ENCODE measurements around the gene TTC8.

TTC8 gene

DNA sequence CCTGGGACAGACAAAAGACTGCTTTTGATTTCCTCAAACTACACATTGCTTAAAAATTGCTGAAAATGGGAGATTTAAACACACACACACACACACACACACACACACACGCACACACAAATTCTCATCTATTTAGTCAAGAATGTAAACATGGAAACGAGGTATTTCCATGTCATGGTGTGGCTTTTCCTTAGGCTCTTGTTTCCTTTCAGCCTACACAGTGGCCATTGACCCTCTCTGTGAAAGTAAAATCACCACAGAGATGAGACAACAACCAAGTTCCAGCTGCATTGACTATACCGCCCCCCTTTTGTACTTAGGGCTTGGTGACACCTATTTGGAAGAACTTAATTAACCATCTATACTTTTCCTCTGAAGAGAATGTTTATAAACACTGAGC lies 41.9 kb downstream of the TTC8 start:
- DNase-seq (ENCODE audit: low read depth, low spot score) = no peak

DNA sequence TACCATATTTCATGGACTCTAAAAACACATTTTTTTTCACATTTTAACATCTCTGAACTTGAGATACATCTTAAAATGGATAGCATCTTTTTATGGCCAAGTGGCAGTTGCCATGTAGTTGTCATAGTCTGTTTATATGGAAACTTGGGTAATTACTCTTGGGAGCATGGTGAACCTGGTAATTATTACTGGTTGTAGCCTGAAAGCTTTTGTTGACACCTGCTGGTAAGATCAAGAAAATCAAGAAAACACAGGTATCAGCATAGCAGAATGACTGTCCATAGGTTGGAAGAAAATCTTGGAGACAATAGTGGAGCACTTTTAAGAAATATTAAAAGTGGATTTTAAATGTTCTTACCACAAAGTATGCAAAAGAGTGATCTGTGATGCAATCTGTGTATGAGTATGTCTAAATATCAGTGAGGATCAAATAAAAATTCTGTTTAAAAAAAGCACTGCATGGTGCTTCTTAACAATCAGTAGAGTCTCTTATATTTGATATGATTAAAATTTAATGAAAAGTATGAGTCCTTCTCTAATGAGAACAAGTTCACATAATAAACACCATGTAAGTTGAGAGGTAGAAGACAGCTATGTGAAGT lies 44.2 kb downstream of the TTC8 start:
- no peak for DNase-seq (ENCODE audit: low read depth, low spot score)

DNA sequence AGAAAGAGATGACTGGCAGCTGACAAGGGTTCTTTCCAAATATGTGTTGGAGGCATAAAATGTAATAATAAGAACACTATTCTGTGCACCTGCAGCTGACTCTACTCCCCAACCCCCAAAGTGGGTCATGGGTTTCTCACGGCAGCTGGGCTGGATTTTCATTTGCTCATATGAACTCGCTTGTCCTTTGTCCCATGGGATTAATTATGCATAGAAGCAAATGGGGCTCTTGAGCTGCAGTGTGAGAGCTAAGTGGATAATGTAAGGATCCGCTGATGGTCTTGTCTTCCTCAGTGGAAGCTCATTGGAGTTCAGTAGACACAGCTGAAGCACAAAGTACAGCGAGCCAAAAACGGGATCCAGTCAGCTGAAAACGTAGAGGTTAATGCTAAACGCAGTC lies 46.3 kb downstream of the TTC8 start:
- DNase-seq (ENCODE audit: low read depth, low spot score) = no peak

DNA sequence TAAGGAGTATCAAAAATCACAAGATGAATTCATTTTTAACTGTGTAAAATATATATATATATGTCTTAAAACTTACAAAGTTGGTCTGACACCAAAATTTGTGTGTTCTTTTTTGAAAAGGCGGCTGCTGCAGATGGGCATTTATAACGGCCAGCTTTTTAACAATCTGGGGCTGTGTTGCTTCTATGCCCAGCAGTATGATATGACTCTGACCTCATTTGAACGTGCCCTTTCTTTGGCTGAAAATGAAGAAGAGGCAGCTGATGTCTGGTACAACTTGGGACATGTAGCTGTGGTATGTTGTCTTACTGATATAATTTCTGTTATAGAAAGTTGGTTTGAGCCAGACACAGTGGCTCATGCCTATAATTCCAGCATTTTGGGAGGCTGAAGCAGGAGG lies 47.0 kb downstream of the TTC8 start:
- DNase-seq (ENCODE audit: low read depth, low spot score) = no peak

DNA sequence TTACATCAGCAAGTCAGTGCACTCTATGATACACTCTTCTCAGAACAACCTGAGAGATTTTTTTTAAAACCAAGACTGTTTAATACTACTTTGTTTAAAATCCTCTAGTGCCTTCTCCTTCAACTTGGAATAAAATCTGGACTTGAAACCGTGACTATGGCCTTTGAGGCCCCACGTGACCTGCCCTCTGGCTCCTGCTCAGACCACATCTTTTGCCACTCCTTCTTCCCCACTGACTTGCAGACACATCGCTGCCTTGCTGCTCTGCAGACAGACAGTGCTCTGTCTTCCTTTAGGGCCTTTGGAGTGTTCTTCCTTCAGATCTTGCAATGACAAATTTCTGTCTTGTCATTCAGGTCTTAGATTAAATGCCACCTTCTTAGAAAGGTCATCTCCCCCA lies 48.5 kb downstream of the TTC8 start:
- DNase-seq (ENCODE audit: low read depth, low spot score) = no peak

DNA sequence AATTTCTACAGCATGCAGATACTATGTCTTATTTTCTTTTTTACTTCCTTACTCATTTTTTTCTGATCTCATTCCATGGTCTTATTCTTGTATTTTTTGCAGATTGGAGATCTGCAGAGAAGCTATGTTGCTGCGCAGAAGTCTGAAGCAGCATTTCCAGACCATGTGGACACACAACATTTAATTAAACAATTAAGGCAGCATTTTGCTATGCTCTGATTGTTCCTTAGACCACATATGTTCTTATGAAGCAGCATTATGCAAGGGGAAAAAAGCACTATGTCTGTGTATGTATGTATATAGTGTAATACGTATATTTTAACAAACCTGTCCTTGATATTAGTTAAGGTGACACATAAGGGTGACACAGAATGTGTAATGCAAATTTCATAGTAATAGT lies 52.7 kb downstream of the TTC8 start:
- no peak for DNase-seq (ENCODE audit: low read depth, low spot score)

DNA sequence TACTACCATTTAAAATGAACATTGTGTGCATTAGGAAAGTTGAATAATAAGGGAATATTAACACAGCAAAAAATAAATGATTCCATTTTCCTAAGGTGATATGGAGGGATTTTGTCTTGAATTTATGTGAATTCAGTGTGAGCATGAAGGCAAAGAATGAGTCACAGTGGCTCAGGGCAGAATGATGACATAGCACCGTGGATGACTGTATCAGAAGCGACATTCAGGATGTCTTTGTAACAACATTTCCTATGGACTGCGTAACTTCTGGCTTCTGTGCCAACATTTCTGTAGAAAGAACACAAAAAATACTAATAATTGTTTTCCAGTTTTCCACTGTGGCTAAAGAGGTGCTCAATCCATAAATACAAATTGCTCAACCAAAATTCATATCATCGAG lies 54.6 kb downstream of the TTC8 start:
- no peak for DNase-seq (ENCODE audit: low read depth, low spot score)

DNA sequence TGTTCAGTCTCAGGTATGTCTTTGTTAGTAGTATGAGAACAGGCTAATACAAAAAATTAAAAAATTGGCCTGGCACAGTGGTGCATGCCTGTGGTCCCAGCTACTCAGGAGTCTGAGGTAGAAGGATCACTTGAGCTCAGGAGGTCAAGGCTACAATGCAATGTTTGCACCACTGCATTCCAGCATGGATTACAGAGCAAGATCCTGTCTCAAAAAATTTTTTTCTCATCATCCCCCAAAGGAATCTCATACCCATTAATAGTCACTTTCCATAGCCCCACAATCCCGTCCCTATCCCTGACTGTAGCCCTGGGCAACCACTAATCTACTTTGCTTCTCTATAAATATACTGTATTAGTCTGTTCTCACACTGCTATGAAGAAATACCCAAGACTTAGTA lies 57.8 kb downstream of the TTC8 start:
- no peak for DNase-seq (ENCODE audit: low read depth, low spot score)

DNA sequence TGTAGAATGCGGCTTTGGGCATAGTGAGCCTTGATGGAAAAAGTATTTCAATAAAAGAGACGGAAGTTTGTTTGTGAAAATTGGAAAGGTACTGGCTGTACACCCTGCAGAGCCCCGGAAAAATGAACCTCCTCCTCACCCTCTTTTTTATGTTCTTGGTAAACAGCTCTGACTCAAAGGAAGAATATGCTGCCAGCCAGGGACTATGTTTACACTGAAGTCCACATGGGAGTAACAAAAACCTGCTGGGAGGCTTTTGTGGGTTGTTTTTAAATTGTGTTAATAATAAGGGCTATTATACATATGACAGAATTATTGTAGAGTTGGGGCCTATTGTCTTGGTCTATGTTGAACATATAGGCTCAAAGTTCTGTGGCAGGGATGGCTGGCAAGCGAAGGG lies 70.7 kb downstream of the TTC8 start:
- DNase-seq (ENCODE audit: low read depth, low spot score) = no peak

DNA sequence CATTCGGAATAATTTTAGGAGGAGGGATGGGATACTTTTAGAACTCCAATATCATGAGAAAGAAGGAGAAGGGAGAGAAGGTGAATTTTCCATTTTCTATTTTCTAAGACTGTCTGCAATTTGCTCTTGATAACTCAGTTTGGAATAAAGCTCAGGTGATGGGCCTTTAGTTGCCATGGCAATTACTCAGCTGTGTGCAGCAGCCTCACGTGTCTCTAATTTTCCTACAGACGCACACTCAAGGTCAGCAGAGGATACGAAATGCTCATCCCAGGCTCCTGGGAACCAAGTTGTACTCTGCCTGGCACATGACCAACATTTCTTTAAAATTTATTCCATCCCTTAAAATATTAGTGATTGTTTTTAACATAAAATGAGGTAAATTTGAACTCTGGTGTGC lies 76.7 kb downstream of the TTC8 start:
- DNase-seq (ENCODE audit: low read depth, low spot score) = no peak

DNA sequence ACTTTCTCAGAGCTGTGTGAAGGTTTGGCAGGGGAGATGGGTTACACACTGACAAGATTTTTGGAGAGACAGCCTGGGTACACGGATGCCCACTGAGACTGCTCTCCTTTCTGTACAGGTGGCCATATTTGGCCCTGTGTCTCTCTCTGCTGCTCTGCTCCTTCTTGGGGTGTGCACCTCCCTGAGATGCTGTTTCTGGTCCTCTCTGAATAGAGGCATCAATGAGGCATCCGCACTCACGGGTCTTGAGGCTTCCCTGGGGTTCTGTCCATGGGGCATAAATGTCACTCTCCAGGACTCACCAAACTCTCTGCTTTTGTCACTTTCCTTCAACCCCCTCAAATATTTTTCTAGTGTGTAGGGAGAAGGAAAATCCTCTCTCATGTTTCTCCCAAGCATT lies 77.5 kb downstream of the TTC8 start:
- DNase-seq (ENCODE audit: low read depth, low spot score) = no peak

DNA sequence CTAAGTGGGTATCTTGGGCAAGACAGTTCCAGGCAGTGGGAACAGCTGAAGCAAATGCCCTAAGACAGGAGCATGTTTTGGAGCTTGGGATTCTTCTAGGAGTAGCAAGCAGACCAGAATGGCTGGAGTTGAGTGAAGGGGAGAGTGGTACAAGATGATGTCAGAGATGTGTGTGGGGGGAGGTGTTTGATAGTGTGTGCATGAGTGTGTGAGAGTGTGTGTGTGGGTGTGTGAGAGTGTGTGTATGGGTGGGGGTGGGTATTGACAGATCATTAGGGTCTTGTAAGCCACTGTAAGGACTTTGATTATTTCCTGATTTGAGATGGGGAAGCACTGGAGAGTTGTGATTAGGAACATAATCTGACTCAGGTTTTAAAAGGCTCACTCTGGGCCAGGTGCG lies 78.4 kb downstream of the TTC8 start:
- no peak for DNase-seq (ENCODE audit: low read depth, low spot score)

DNA sequence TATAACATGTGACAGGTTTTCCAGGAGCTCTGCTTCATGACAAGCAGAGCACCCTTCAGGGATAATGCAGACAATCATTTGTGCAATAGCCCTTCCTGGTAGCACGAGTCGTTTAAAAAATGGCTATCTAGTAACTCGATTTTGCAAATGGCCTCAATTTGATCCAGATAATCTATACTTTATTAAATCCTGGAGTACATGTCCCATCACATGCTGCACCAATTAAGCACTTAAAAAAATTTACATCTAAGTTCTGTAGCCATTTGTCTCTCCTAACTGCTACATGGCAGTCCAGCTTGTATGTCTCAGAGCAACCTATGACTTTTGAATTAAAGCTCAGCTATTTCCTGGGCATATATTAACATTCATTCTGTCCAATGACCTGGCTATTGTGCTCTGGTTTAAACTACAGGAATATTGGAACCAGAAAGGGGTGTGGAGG lies 79.8 kb downstream of the TTC8 start:
- no peak for DNase-seq (ENCODE audit: low read depth, low spot score)

DNA sequence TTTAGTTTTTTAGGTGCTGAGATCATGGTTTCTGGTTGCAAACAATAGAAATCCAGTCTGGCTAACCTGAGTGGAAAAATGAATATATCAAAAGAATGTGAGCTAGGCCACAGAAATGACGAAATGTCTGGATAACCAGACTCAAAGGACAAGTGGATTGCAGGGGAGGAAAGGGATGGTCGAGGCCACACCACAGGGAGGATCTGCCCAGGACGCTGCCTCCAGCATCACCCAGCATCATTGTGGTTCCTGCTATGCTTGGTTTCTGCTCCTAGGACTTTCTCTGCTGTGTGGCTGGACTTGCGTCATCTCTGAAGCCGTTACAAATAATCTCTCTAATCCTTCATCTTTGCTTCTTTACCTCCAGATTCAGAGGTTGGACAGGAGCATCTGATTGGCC lies 80.4 kb downstream of the TTC8 start:
- no peak for DNase-seq (ENCODE audit: low read depth, low spot score)

DNA sequence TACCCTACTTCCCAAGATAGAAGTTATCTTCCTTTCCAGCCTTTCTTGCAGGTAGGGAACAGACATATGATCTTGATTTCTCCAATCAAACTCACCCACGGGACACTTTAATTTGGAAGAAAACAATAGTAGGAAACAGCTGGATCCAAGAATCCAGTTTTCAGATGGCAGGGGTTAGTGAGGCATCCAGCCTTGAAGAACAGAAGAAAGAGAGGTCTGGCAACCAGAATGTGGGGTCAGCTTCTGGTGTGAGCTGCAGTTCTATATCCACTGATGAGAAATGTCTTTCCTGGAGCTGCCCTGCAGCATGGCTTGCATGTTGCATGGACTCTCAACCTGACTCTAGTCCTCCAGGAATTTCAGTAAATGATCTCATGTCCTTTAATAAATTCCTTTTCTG lies 83.8 kb downstream of the TTC8 start:
- no peak for DNase-seq (ENCODE audit: low read depth, low spot score)

DNA sequence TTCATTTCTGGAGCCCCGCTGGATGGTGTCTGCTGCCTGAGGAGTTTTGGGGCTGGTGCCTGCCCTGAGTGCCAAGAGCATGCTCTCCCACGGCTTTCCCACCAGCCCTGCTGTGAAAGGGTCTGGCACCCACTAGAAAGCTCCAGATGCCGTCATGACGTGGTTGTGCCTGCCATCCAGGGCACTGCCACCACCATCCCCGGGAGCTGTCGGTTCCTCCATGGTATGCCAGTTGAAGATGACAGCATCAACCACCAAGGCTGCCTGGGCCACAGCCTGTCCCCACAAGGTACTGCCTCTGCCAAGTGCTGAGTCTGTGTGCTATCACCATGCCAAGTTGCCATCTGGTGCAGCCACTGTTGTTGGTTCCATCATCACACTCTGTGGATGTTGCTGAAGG lies 85.9 kb downstream of the TTC8 start:
- no peak for DNase-seq (ENCODE audit: low read depth, low spot score)

DNA sequence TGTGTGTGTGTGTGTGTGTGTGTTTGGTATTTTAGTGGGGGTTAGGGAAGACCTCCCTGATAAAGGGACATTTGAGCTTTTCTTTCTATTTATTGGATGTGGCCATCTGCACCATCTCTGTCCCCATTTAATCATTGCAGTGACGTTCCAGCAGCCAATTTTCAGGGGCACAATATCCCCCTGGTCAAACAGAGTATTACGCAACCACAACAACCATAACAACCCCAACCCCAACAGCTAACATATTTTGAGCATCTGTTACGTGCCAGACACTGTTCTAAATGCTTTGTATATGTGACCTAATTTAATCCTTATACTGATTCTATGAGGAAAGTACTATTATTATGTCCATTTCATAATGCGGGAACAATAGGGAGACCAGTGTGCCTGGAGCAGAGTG lies 87.4 kb downstream of the TTC8 start:
- DNase-seq (ENCODE audit: low read depth, low spot score) = no peak

DNA sequence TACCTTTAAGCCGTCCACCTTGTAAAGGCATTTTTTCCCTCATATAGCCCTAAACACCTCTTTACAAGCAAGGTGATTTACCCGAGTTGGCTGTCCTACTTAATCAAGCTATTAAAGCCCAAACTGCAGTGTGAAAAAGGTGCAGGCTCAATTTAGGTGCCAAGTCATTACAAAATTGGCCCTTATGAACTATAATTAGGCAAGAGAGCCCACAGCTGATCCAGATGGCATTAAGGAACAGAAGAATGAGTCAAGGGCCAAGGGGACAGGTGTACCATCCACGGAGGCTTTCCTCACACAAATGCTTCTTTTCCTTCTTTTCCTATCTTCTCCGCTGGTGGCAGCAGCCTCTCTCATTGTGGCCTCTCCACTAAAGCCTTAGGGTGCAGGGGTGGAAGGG lies 90.5 kb downstream of the TTC8 start:
- no peak for DNase-seq (ENCODE audit: low read depth, low spot score)

DNA sequence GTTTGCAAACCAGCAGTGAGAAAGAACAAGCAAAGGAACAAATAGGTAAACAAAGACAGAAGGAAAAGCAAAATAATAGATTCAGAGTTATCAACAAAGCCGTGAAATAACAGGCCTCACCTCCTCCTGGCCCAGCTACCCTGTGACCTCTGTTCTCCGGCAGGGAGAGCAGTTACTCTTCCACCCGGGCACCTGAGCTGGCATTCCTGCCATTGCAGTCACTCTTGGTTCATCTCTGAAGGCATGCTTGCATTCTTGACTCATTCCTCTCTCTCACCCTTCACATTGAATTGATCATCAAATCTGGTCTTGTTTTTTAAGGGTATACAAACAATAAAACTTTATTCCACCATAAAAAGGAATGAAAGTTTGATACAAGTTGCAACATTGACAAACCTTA lies 95.1 kb downstream of the TTC8 start:
- DNase-seq (ENCODE audit: low read depth, low spot score) = no peak

All from brain pericyte (primary cell).